Ishikawa (cell line): Measurements from ENCODE around the gene GPR153.

Experiments used
- CEBPB ChIP-seq: IDR thresholded peaks from 2 replicates; pipeline ENCODE4 v1.6.1; 2012
- EGR1 ChIP-seq: IDR thresholded peaks from 2 replicates; pipeline ENCODE4 v1.6.1; 2012
- EP300 ChIP-seq: IDR thresholded peaks from 2 replicates; pipeline ENCODE4 v1.6.1; 2012; ENCODE audit warnings: borderline replicate concordance
- TAF1 ChIP-seq: IDR thresholded peaks from 2 replicates; pipeline ENCODE4 v1.6.1; 2012; ENCODE audit warnings: low read depth, mild to moderate bottlenecking
- TCF12 ChIP-seq: IDR thresholded peaks from 2 replicates; pipeline ENCODE4 v1.6.1; 2012; ENCODE audit warnings: low read depth
- USF1 ChIP-seq: IDR thresholded peaks from 2 replicates; pipeline ENCODE4 v1.6.1; 2012
- YY1 ChIP-seq: IDR thresholded peaks from 2 replicates; pipeline ENCODE4 v1.6.1; 2012; ENCODE audit warnings: low read depth

GRCh38 chr1:6265151-6265550, 4.3 kb upstream of the GPR153 start:
- TF ChIP-seq EGR1 (no peak), TAF1 (no peak), CEBPB (no peak), USF1 (no peak), EP300 (no peak), YY1 (no peak), TCF12 (no peak)
